ENCODE data around the gene SAFB2.

The SAFB2 gene

GRCh38 chr19:5578097-5578846, 44.3 kb downstream of the SAFB2 start (continued):
- TF ChIP-seq ZNF223 (tag by site-specific recombination; IDR thresholded peaks at IDR 0.05) (no peak), ZSCAN23 (tag by site-specific recombination; IDR thresholded peaks at IDR 0.05) (no peak), PRDM6 (tag by site-specific recombination; IDR thresholded peaks at IDR 0.05) (no peak), GLI4 (tag by site-specific recombination; IDR thresholded peaks at IDR 0.05) (no peak), KLF7 (tag by site-specific recombination; IDR thresholded peaks at IDR 0.05; ENCODE audit: borderline replicate concordance) (no peak), ZNF830 (tag by site-specific recombination; IDR thresholded peaks at IDR 0.05; ENCODE audit: low read depth) (no peak), ATF2 (tag by site-specific recombination; IDR thresholded peaks at IDR 0.05; ENCODE audit: low read depth) (no peak), ZNF510 (tag by site-specific recombination; IDR thresholded peaks at IDR 0.05; ENCODE audit: insufficient replicate concordance) (no peak), ELK4 (IDR thresholded peaks at IDR 0.05; ENCODE audit: borderline replicate concordance, low read depth, low read length) (no peak), ZNF350 (tag by site-specific recombination; IDR thresholded peaks at IDR 0.05) (no peak), ZBTB21 (tag by site-specific recombination; IDR thresholded peaks at IDR 0.05) (no peak), ZNF580 (tag by site-specific recombination; IDR thresholded peaks at IDR 0.05) (no peak), ZNF239 (tag by site-specific recombination; IDR thresholded peaks at IDR 0.05) (no peak; the same call in 1 of the 2 replicates), ZNF585B (tag by site-specific recombination; IDR thresholded peaks at IDR 0.05) (no peak), ZBTB44 (tag by site-specific recombination; IDR thresholded peaks at IDR 0.05) (no peak), ZBTB17 (tag by site-specific recombination; IDR thresholded peaks at IDR 0.05) (peak; percentile 28; the same call in 1 of the 2 replicates), ZNF645 (tag by site-specific recombination; IDR thresholded peaks at IDR 0.05) (no peak), HIC1 (tag by site-specific recombination; IDR thresholded peaks at IDR 0.05) (no peak), EGR2 (tag by site-specific recombination; IDR thresholded peaks at IDR 0.05; ENCODE audit: low read depth) (no peak)
